ENCODE results near the gene UAP1.

GRCh38 chr1:162573136-162573535 lies 11.6 kb downstream of the UAP1 start:
- TF ChIP-seq CTCF (conservative IDR thresholded peaks at IDR 0.05) (no peak), EZH2 (IDR thresholded peaks at IDR 0.05; ENCODE audit: low read depth) (no peak)

All from PC-9 (cell line).